OCI-LY3 (cell line): ENCODE measurements around the gene DIS3L.

ENCODE experiments used
- H2AFZ ChIP-seq: fragments of 200-600, 300-600 bp; shearing (Covaris generic); 2 replicates; pipeline ENCODE4 v1.6.0; 2014; ENCODE audit warnings: antibody characterized with exemption, low read depth, low read length
- H3K27ac ChIP-seq: fragments of 200-600, 300-600 bp; sonication (generic); 2 replicates; pipeline ENCODE4 v1.5.1; 2014; ENCODE audit warnings: mild to moderate bottlenecking, low read length, moderate library complexity, mixed read lengths
- H3K27me3 ChIP-seq: fragments of 200-600, 300-600 bp; sonication (generic); 2 replicates; pipeline ENCODE4 v1.6.1; 2014; ENCODE audit warnings: low read depth, low read length, mixed read lengths
- H3K36me3 ChIP-seq: fragments of 200-600, 300-600 bp; sonication (generic); replicated peaks from 2 replicates; pipeline ENCODE3; 2014; ENCODE audit warnings: low read depth, low read length, mixed read lengths
- H3K4me1 ChIP-seq: fragments of 300-600, 200-600 bp; sonication (generic); 2 replicates; pipeline ENCODE4 v1.6.1; 2014; ENCODE audit warnings: low read length, mixed read lengths
- H3K4me2 ChIP-seq: fragments of 200-600, 300-600 bp; sonication (generic); 2 replicates; pipeline ENCODE4 v1.6.1; 2014; ENCODE audit warnings: low read length, mixed read lengths
- H3K4me3 ChIP-seq: fragments of 300-600, 200-600 bp; sonication (generic); 2 replicates; pipeline ENCODE4 v1.5.1; 2014; ENCODE audit warnings: antibody characterized with exemption, mild to moderate bottlenecking, low read length, moderate library complexity
- H3K79me2 ChIP-seq: fragments of 300-600, 200-600 bp; shearing (Covaris generic); 2 replicates; pipeline ENCODE4 v1.6.1; 2014; ENCODE audit warnings: mild to moderate bottlenecking, low read length, mixed read lengths
- H3K9ac ChIP-seq: fragments of 300-600, 200-600 bp; shearing (Covaris generic); 2 replicates; pipeline ENCODE4 v1.6.0; 2014; ENCODE audit warnings: mild to moderate bottlenecking, low read length, moderate library complexity
- H3K9me3 ChIP-seq: fragments of 200-600, 300-600 bp; shearing (Covaris generic); 2 replicates; pipeline ENCODE4 v1.6.1; 2014; ENCODE audit warnings: low read length, mixed read lengths; ENCODE audit not compliant: insufficient read depth
- H4K20me1 ChIP-seq: fragments of 200-600, 300-600 bp; sonication (generic); 2 replicates; pipeline ENCODE4 v1.6.1; 2016; ENCODE audit warnings: low read length, mixed read lengths; ENCODE audit not compliant: insufficient read depth
- CTCF ChIP-seq: fragments of 200-600, 300-600 bp; sonication (generic); IDR thresholded peaks from 2 replicates; pipeline ENCODE4 v1.5.1; 2014; ENCODE audit warnings: antibody characterized with exemption, low read length, low read depth
- EZH2phosphoT487 ChIP-seq: fragments of 200-600 bp; shearing (Covaris generic); IDR thresholded peaks from 2 replicates; pipeline ENCODE4 v1.6.1; 2018; ENCODE audit warnings: antibody characterized with exemption, mixed run types, low read depth

DIS3L gene

GRCh38 chr15:66287461-66288057 is 5.8 kb upstream of the DIS3L start:
- no peaks in the 10 kb centered on the region for H3K9me3 ChIP-seq

GRCh38 chr15:66288093-66288492 is 5.3 kb upstream of the DIS3L start:
- H3K36me3 ChIP-seq: no peaks in the 10 kb centered on the region
- H3K9me3 ChIP-seq: no peaks in the 10 kb centered on the region
- no peak overlapping the region for H2AFZ ChIP-seq
- TF ChIP-seq CTCF (no peak), EZH2phosphoT487 (no peak)
- no peaks in the 10 kb centered on the region for H3K27me3 ChIP-seq
- H3K4me1 ChIP-seq: peaks cover 9% of the 10 kb centered on the region
- H3K4me2 ChIP-seq: no peak overlapping the region
- no peak overlapping the region for H3K9ac ChIP-seq
- H4K20me1 ChIP-seq: no peaks in the 10 kb centered on the region
- no peak overlapping the region for H3K4me3 ChIP-seq
- no peaks in the 10 kb centered on the region; the same call in 1 of the 2 replicates for H3K79me2 ChIP-seq
- no peak overlapping the region for H3K27ac ChIP-seq

More at GRCh38 chr15:66287461-66288057, 5.8 kb upstream of the DIS3L start:
- Histone ChIP-seq H3K4me3 (no peak overlapping the region), H3K27me3 (no peaks in the 10 kb centered on the region), H3K9ac (no peak overlapping the region), H2AFZ (no peak overlapping the region), H3K79me2 (no peaks in the 10 kb centered on the region), H3K4me2 (peak overlapping the region; percentile 28; the same call in 1 of the 2 replicates), H3K4me1 (peaks cover 7% of the 10 kb centered on the region), H3K27ac (no peak overlapping the region), H3K36me3 (no peaks in the 10 kb centered on the region), H4K20me1 (no peaks in the 10 kb centered on the region)
- no peak for TF ChIP-seq EZH2phosphoT487
- peak; percentile 51 for TF ChIP-seq CTCF

GRCh38 chr15:66288551-66289185 is 4.7 kb upstream of the DIS3L start:
- H2AFZ ChIP-seq: no peak overlapping the region
- H3K4me1 ChIP-seq: peaks cover 9% of the 10 kb centered on the region
- TF ChIP-seq CTCF (no peak), EZH2phosphoT487 (no peak)
- peaks cover under 1% of the 10 kb centered on the region; the same call in 1 of the 2 replicates for H3K79me2 ChIP-seq
- no peaks in the 10 kb centered on the region for H4K20me1 ChIP-seq
- H3K4me3 ChIP-seq: no peak overlapping the region
- no peak overlapping the region for H3K4me2 ChIP-seq
- H3K36me3 ChIP-seq: no peaks in the 10 kb centered on the region
- H3K27ac ChIP-seq: no peak overlapping the region
- no peak overlapping the region for H3K9ac ChIP-seq
- H3K27me3 ChIP-seq: no peaks in the 10 kb centered on the region
- no peaks in the 10 kb centered on the region for H3K9me3 ChIP-seq

- H3K36me3 ChIP-seq: no peaks in the 10 kb centered on the region
- TF ChIP-seq EZH2phosphoT487 (no peak), CTCF (no peak)
- no peak overlapping the region for H3K9ac ChIP-seq
- H3K9me3 ChIP-seq: no peaks in the 10 kb centered on the region
- no peak overlapping the region for H2AFZ ChIP-seq
- peaks cover 18% of the 10 kb centered on the region for H3K4me1 ChIP-seq
- no peak overlapping the region for H3K4me3 ChIP-seq
- no peak overlapping the region for H3K27ac ChIP-seq
- H4K20me1 ChIP-seq: no peaks in the 10 kb centered on the region
- H3K79me2 ChIP-seq: peaks cover 13% of the 10 kb centered on the region
- H3K4me2 ChIP-seq: no peak overlapping the region
- no peaks in the 10 kb centered on the region for H3K27me3 ChIP-seq
These were observed 3.4 kb upstream of the DIS3L start for GRCh38 chr15:66290007-66290406.
